SK-N-SH treated with all-trans-retinoic acid at 6 μM for 48 hours (cell line): ENCODE data around the gene STUM.

Experiments
- ARNTL ChIP-seq: fragments of 450-650 bp; formaldehyde crosslinking; IDR thresholded peaks from 2 replicates; pipeline ENCODE4 v1.5.0; 2020; ENCODE audit warnings: low read depth, mild to moderate bottlenecking, moderate library complexity, borderline replicate concordance
- BACH2 ChIP-seq: fragments of 250-450 bp; sonication (Bioruptor Pico); IDR thresholded peaks from 2 replicates; pipeline ENCODE4 v1.9.0; 2021; ENCODE audit warnings: mild to moderate bottlenecking, borderline replicate concordance
- CSDC2 ChIP-seq: fragments of 250-450 bp; sonication (Bioruptor Pico); IDR thresholded peaks from 2 replicates; pipeline ENCODE4 v1.5.0; 2020; ENCODE audit warnings: mild to moderate bottlenecking, moderate library complexity
- ISL1 ChIP-seq: fragments of 250-450 bp; sonication (Bioruptor Pico); IDR thresholded peaks from 2 replicates; pipeline ENCODE4 v2.1.2; 2022; ENCODE audit warnings: mild to moderate bottlenecking, moderate library complexity
- POU6F1 ChIP-seq: fragments of 250-450 bp; sonication (Bioruptor Pico); IDR thresholded peaks from 2 replicates; pipeline ENCODE4 v1.8.0; 2021; ENCODE audit warnings: low read depth, mild to moderate bottlenecking, moderate library complexity, borderline replicate concordance
- RARB ChIP-seq: fragments of 250-450 bp; sonication (Bioruptor Pico); IDR thresholded peaks from 2 replicates; pipeline ENCODE4 v1.8.0; 2021; ENCODE audit warnings: mild to moderate bottlenecking, moderate library complexity
- TCF4 ChIP-seq: fragments of 250-450 bp; sonication (Bioruptor Pico); IDR thresholded peaks from 2 replicates; pipeline ENCODE4 v1.8.0; 2021; ENCODE audit warnings: mild to moderate bottlenecking, moderate library complexity, borderline replicate concordance
- ZC3H10 ChIP-seq: fragments of 250-450 bp; sonication (Bioruptor Pico); IDR thresholded peaks from 2 replicates; pipeline ENCODE4 v1.5.1; 2021; ENCODE audit warnings: mild to moderate bottlenecking, moderate library complexity
- ZFP3 ChIP-seq: fragments of 250-450 bp; sonication (Bioruptor Pico); IDR thresholded peaks from 2 replicates; pipeline ENCODE4 v1.5.0; 2020; ENCODE audit warnings: mild to moderate bottlenecking, moderate library complexity
- ZNF70 ChIP-seq: fragments of 450-650 bp; formaldehyde crosslinking; IDR thresholded peaks from 2 replicates; pipeline ENCODE4 v1.5.0; 2020; ENCODE audit warnings: mild to moderate bottlenecking, moderate library complexity
- TF ChIP-seq, protein P1 (sequence below): fragments of 250-450 bp; sonication (Bioruptor Pico); IDR thresholded peaks from 2 replicates; pipeline ENCODE4 v1.5.0; 2020; ENCODE audit warnings: mild to moderate bottlenecking, moderate library complexity
- TF ChIP-seq, protein P2 (sequence below): fragments of 250-450 bp; sonication (Bioruptor Pico); IDR thresholded peaks from 2 replicates; pipeline ENCODE4 v1.5.1; 2020; ENCODE audit warnings: low read depth, mild to moderate bottlenecking, moderate library complexity

GRCh38 chr1:226572325-226572726 is 23.8 kb downstream of the STUM start:
- TF ChIP-seq ZNF70 (no peak), BACH2 (CRISPR knock-in tag) (no peak), RARB (CRISPR knock-in tag) (no peak), ARNTL (CRISPR knock-in tag) (no peak), CSDC2 (no peak), ISL1 (CRISPR knock-in tag) (no peak), ZFP3 (CRISPR knock-in tag) (no peak), ZC3H10 (CRISPR knock-in tag) (no peak), POU6F1 (no peak), TCF4 (CRISPR knock-in tag) (no peak)
- TF ChIP-seq, protein P1, sequence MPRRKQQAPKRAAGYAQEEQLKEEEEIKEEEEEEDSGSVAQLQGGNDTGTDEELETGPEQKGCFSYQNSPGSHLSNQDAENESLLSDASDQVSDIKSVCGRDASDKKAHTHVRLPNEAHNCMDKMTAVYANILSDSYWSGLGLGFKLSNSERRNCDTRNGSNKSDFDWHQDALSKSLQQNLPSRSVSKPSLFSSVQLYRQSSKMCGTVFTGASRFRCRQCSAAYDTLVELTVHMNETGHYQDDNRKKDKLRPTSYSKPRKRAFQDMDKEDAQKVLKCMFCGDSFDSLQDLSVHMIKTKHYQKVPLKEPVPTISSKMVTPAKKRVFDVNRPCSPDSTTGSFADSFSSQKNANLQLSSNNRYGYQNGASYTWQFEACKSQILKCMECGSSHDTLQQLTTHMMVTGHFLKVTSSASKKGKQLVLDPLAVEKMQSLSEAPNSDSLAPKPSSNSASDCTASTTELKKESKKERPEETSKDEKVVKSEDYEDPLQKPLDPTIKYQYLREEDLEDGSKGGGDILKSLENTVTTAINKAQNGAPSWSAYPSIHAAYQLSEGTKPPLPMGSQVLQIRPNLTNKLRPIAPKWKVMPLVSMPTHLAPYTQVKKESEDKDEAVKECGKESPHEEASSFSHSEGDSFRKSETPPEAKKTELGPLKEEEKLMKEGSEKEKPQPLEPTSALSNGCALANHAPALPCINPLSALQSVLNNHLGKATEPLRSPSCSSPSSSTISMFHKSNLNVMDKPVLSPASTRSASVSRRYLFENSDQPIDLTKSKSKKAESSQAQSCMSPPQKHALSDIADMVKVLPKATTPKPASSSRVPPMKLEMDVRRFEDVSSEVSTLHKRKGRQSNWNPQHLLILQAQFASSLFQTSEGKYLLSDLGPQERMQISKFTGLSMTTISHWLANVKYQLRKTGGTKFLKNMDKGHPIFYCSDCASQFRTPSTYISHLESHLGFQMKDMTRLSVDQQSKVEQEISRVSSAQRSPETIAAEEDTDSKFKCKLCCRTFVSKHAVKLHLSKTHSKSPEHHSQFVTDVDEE (CRISPR knock-in tag): no peak
- TF ChIP-seq, protein P2, sequence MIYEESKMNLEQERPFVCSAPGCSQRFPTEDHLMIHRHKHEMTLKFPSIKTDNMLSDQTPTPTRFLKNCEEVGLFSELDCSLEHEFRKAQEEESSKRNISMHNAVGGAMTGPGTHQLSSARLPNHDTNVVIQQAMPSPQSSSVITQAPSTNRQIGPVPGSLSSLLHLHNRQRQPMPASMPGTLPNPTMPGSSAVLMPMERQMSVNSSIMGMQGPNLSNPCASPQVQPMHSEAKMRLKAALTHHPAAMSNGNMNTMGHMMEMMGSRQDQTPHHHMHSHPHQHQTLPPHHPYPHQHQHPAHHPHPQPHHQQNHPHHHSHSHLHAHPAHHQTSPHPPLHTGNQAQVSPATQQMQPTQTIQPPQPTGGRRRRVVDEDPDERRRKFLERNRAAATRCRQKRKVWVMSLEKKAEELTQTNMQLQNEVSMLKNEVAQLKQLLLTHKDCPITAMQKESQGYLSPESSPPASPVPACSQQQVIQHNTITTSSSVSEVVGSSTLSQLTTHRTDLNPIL (CRISPR knock-in tag): no peak
